Right lobe of liver (tissue), 4 donors: ENCODE data around the gene TTC32.

Experiments
- CTCF ChIP-seq, 4 donors: fragments of 200-600 bp in 3 of 4; fragments of 450-650 bp in 1 of 4; IDR thresholded peaks; one replicate each; pipeline versions ENCODE4 v1.5.1 to v1.8.0; 2016 to 2022; ENCODE audit warnings: antibody characterized with exemption in 4 of 4, mild to moderate bottlenecking in 2 of 4
- POLR2A ChIP-seq: fragments of 450-650 bp; IDR thresholded peaks from one replicate; pipeline ENCODE4 v1.6.1; 2017; ENCODE audit warnings: antibody characterized with exemption, mild to moderate bottlenecking
- donor health status: DM: no; HTN: no; CAD: no.
- donor health status: DM: no; HTN: no; CAD: no.
- donor health status: DM: no; HTN: yes; CAD: no.

DNA sequence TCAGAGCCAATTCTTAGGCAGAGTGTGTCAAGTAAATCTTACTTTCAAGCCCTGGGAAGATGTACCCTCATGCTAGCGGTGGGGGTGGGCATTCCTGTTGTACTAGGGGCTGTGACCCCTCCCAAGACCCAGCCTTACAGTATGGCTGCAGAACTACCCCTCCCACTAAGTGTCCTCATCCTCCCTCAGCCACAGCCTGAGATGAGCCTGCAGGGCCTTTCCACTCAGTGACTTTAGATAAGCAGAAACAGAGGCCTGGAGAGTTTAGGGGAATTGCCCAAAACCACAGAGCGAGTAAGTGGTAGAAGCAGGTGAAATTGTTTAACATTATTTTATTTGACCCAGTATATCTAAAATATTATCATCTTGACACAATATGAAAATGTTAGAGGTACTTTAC, 36.6 kb downstream of the TTC32 start:
- no peak for TF ChIP-seq CTCF (IDR thresholded peaks at IDR 0.05)
- no peak for TF ChIP-seq POLR2A
